Stimulated activated naive CD4-positive, alpha-beta T cell treated with Interleukin-2 at 50 U/mL for 16 hours (primary cell): Measurements from ENCODE around the gene PTCD1.

Experiments used
- DNase-seq: peaks from one replicate; lab custom pipeline; 2025; lab: John Stamatoyannopoulos, UW

Gene PTCD1, protein sequence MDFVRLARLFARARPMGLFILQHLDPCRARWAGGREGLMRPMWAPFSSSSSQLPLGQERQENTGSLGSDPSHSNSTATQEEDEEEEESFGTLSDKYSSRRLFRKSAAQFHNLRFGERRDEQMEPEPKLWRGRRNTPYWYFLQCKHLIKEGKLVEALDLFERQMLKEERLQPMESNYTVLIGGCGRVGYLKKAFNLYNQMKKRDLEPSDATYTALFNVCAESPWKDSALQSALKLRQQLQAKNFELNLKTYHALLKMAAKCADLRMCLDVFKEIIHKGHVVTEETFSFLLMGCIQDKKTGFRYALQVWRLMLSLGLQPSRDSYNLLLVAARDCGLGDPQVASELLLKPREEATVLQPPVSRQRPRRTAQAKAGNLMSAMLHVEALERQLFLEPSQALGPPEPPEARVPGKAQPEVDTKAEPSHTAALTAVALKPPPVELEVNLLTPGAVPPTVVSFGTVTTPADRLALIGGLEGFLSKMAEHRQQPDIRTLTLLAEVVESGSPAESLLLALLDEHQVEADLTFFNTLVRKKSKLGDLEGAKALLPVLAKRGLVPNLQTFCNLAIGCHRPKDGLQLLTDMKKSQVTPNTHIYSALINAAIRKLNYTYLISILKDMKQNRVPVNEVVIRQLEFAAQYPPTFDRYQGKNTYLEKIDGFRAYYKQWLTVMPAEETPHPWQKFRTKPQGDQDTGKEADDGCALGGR

GRCh38 chr7:99438573-99439480 lies at the start of gene PTCD1, which contains the start of gene CPSF4:
Gene PTCD1 (minus strand): TSS chr7:99438798. CDS start chr7:99435242, 3,556 bp downstream.
Gene CPSF4 (plus strand): TSS chr7:99438943. CDS start chr7:99439083, 140 bp downstream.
- peak; percentile 90 for DNase-seq

GRCh38 chr7:99485094-99485493 lies 46.5 kb upstream of the PTCD1 start:
- DNase-seq = no peak

GRCh38 chr7:99478464-99479440 lies 40.2 kb upstream of the PTCD1 start:
- no peak for DNase-seq

DNA sequence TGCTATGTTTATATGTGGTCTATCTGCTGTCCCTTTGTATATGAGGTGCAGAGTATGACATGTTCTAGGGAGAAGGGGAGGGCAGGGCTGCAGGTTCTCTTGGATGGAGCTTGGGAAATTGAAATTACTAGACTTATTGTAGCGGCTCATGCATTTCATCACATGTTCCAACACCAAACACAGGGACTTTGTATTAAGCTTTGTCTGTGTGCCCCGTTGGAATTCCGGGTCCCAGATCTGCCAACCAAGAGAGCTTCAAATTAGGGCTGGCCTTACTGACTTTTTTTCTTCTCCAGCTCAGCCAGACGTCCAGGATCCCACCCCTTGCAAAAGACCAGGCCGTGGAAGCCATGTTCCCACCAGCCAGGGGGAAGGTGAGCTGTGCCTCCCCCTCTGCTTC lies 37.5 kb upstream of the PTCD1 start:
- no peak for DNase-seq

GRCh38 chr7:99473315-99473596 lies 34.7 kb upstream of the PTCD1 start:
- DNase-seq = no peak

GRCh38 chr7:99472561-99473314 lies 34.1 kb upstream of the PTCD1 start, which contains the start of gene ZNF789:
Gene ZNF789 (plus strand): TSS chr7:99472890. CDS start chr7:99476457, 3,567 bp downstream.
- peak; percentile 98 for DNase-seq

GRCh38 chr7:99469381-99470065 lies 30.9 kb upstream of the PTCD1 start:
- DNase-seq = no peak

- DNase-seq = no peak
Measured at GRCh38 chr7:99468336-99468918, 29.8 kb upstream of the PTCD1 start.

GRCh38 chr7:99465421-99465768 lies 26.8 kb upstream of the PTCD1 start:
- no peak for DNase-seq

GRCh38 chr7:99461221-99461620 lies 22.6 kb upstream of the PTCD1 start:
- DNase-seq = no peak

- DNase-seq = no peak
Measured at GRCh38 chr7:99460651-99461050, 22.1 kb upstream of the PTCD1 start.

DNA sequence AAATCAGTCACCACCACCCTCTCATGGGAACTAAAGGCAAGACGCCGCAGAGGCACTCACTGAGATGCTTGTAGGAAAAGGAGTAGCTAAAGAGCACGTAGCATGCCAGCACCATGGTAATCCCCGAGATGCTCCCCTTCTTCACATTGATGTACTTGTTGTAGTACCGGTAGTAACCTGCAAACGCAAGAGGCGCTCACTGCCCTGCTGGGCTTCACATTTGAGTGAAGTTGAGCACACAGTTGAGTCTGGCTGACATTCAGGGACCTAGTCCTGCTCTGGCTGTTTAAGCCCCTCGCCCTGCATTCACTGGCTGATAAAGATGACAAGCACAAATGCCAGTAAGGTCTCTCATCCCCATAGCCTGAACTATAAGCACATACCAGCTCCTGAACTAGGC lies 20.5 kb upstream of the PTCD1 start:
- no peak for DNase-seq

DNA sequence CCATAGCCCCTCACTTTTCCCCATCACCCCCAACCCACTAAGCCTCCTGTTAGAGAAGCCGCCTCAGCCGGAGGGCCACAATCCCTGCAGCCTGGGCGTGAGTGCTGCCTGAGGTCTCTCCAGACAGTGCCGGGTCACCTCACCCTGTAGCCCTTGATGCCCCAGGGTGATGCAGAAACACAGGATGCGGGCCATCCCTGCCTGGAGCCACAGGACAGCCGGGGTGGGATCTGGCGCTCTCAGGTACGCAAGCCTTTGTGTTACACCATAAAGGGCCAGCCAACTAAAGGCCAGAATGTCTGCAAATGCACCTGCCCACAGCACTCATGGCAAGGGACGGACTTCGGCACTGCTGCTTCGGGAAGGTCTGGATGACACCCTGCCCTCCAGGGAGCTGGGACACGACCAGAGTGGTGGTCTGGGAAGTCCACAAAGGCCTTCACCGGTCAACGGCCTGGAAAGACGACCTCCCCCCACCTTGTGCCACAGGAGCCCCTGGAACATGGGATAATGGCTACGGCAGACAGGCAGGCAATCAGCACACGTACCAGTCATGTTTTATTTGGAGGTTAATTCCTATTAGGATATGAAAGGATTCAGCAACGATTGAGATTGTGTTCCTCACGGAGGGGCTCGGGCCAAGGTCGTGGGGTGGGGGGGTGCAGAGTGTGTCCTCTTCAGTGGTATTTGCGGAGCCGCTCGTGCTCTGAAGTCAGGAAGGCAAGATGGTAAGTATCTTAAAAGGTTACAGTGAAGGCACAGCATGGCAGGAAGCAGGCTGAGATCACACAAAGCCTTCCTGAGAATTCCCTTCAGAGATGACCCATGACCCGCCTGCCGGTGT lies 19.3 kb upstream of the PTCD1 start:
- no peak for DNase-seq

DNA sequence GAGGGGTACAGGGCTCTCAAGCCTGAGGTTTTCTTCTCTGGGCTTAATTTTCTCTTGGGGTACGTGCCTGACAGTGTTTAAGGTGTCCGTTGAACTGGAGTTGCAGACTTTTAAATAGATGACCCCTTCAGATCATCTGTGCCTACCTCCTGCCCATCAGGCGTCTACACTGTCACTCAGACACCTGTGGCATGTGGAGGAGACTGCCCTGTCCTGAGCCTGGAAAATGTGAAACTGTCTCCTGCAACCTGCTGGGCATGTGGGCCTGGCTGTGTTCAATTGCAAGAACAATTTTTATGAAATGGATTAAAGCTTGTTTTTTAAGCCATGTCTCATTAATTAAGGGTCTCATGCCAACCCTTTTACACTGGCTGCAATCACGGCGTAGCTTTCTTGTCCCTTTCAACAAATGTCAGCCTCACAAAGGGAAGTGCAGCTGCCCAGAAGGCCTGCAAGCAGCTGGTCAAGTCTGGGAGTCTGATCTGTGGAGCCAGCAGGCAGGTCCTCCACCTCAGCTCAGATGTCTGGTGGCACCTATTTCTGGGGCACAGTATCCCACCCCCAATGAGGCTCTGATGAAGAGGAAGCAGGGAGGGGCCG lies 18.6 kb upstream of the PTCD1 start:
- DNase-seq = no peak

DNA sequence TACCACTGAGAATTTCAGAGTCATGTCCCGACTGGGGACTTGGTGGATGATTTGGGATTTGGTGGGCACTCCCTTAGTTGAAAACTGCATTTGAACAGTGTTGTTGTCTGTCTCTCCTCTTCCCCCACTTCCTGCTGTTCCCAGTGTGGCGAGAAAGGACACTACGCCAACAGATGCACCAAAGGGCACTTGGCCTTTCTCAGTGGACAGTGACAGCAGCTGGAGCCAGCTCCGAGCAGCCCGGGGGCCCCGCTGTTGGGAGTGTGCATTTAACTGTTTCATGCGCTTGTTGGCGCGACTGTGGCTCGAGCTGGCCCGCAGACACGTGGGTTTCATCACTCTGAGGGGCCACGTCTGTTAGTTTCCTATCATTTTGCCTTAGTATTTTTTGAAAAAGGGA lies 17.7 kb upstream of the PTCD1 start:
- no peak for DNase-seq

- DNase-seq = no peak
Measured at GRCh38 chr7:99455874-99456273, 17.3 kb upstream of the PTCD1 start.

- DNase-seq = no peak
Measured at GRCh38 chr7:99453105-99453504, 14.5 kb upstream of the PTCD1 start.

- DNase-seq = no peak
Measured at GRCh38 chr7:99452541-99452940, 13.9 kb upstream of the PTCD1 start.
